Measurements from ENCODE around the gene RPS27L. TPM values are rescaled to one million over a fixed set of nuclear protein-coding genes. Genes with fewer than 3 reads are reported as not detected.

Gene RPS27L
- total and polyA plus RNA-seq, 7 experiments from 2014 or later, result 38.7 to 248 (median 111) TPM

DNA sequence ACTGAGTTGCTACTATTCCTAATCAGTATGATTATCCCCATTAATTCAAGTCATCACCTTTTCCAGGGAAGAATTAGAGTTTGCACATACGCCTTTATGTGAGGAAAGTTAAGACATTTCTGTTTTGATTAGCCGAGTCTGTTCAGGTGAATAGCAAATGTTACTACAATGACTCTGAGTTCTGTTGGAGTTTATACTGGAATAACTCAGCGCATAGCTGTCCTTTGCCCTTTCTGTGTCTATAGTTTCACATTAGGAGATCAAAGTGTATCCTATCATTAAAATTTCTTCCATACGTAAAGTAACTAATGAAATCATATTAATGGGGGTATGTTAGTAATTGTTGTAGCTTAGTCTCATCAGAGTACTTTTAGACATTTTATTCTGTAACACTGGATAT, 37.0 kb upstream of the RPS27L start:
- H3K27me3 Mint-ChIP-seq, result no peaks in the 10 kb centered on the region
- Histone ChIP-seq H3K36me3 (ENCODE audit: control insufficient read depth in 2 of 3, insufficient read depth in 3 of 3, low read length in 3 of 3) (peaks cover 0 to 8% (median 0%) of the 10 kb centered on the region in 3 experiments), H3K4me1 (ENCODE audit: control insufficient read depth in 2 of 2, insufficient read depth in 2 of 2, low read length in 2 of 2) (peaks cover 67 to 78% of the 10 kb centered on the region in 2 donors), H3K27me3 (ENCODE audit: control insufficient read depth in 2 of 2, insufficient read depth in 2 of 2, low read length in 2 of 2) (no peaks in the 10 kb centered on the region), H3K4me3 (ENCODE audit: low read length) (peak overlapping the region; percentile 14), H3K9me3 (ENCODE audit: control insufficient read depth in 2 of 3, low read length in 3 of 3) (no peaks in the 10 kb centered on the region), H3K27ac (ENCODE audit: low read depth, low read length) (peak overlapping the region; percentile 99)
- intact Hi-C loops (cut with micrococcal nuclease), result loop anchor here (1.0 to 5.0 kb wide), 4 partner anchors 16 to 1108 kb away; no protein-coding TSS in a partner anchor
- peaks cover 0 to 39% (median 4%) of the 10 kb centered on the region in 5 donors for H3K36me3 Mint-ChIP-seq
- ChIA-PET CTCF (interaction anchor here (0.6 to 2.1 kb wide), 3 partner anchors 36 to 93 kb away, joined by 3 to 5 read pairs (median 3); no protein-coding TSS in a partner anchor), POLR2A (interaction anchor here (0.6 to 4.3 kb wide), 14 partner anchors 17 to 311 kb away, joined by 3 to 52 read pairs (median 4); partner anchors contain the start of genes APH1B and RPS27L)
- DNase-seq, result no peak
- H3K9me3 Mint-ChIP-seq, result peaks cover 0 to 2% (median 0%) of the 10 kb centered on the region in 11 donors
- peak overlapping the region; percentile 84 to 99 (median 94) for H3K27ac Mint-ChIP-seq
- no peak for ATAC-seq
- H3K4me1 Mint-ChIP-seq, result peaks cover 70 to 94% (median 84%) of the 10 kb centered on the region in 7 donors
- H3K4me3 Mint-ChIP-seq, result peak overlapping the region; percentile 81 to 99 (median 91)

- Histone ChIP-seq H3K4me3 (ENCODE audit: low read length) (peak overlapping the region; percentile 37), H3K36me3 (ENCODE audit: control insufficient read depth in 2 of 3, insufficient read depth in 3 of 3, low read length in 3 of 3) (peaks cover 0 to 8% (median 0%) of the 10 kb centered on the region in 3 experiments), H3K9me3 (ENCODE audit: control insufficient read depth in 2 of 3, low read length in 3 of 3) (no peaks in the 10 kb centered on the region), H3K4me1 (ENCODE audit: control insufficient read depth in 2 of 2, insufficient read depth in 2 of 2, low read length in 2 of 2) (peaks cover 54 to 73% of the 10 kb centered on the region in 2 donors), H3K27ac (ENCODE audit: low read depth, low read length) (peak overlapping the region; percentile 99), H3K27me3 (ENCODE audit: control insufficient read depth in 2 of 2, insufficient read depth in 2 of 2, low read length in 2 of 2) (no peaks in the 10 kb centered on the region)
- Mint-ChIP-seq H3K27ac (peak overlapping the region; percentile 84 to 99 (median 96)), H3K36me3 (peaks cover 0 to 34% (median 3%) of the 10 kb centered on the region in 5 donors), H3K4me3 (peak overlapping the region; percentile 79 to 99 (median 97)), H3K4me1 (peaks cover 65 to 90% (median 77%) of the 10 kb centered on the region in 7 donors), H3K27me3 (no peaks in the 10 kb centered on the region), H3K9me3 (peaks cover 0 to 2% (median 0%) of the 10 kb centered on the region in 11 donors)
- DNase-seq, result no peak
- ChIA-PET POLR2A (interaction anchor here (0.6 to 4.3 kb wide), 25 partner anchors 10 to 313 kb away, joined by 3 to 52 read pairs (median 6); partner anchors contain the start of genes APH1B and RPS27L), CTCF (interaction anchor here (1.1 to 2.2 kb wide), 8 partner anchors 9 to 82 kb away, joined by 3 to 8 read pairs (median 6); no protein-coding TSS in a partner anchor)
- ATAC-seq, result no peak
- intact Hi-C loops (cut with micrococcal nuclease), result loop anchor here (1.0 to 5.0 kb wide), 12 partner anchors 8 to 1110 kb away; partner anchors contain the start of genes APH1B (in 1 of the 2) and RPS27L (in 1 of the 2)
Observed at GRCh38 chr15:63192619-63193206, 35.4 kb upstream of the RPS27L start.

DNA sequence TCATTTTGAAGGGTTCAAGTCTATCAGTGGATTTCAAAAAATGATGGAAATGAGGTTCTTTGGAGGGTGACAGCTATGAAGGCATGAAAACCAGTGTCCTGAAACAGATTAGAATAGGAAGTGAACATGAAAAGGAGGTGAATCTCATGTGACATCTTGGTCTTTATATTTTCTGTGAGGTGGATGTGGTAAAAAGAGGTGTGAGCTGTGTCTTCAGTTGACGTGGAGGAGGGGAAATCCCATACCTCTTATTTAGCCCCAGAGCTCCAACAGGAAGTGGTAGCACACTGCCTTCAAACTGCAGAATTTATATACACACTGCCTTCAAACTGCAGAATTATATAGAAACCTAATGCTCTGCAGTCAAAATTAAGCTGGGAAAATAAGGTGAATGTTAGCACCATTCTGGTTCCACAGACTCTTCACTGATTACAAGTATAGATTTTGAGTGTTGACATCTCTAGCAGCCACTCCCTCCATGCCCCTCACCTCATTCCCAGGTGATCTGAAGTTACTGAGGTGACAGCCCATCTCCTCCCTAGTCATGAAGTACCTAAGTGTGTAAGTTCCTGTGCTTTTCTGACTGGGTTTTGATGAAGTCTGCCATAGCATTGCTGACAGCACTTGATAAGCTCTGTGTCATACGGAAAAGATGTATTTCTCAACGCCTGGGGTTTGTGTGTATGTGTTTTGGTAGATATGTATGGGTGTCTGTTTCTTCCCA, 34.8 kb upstream of the RPS27L start:
- intact Hi-C loops (cut with micrococcal nuclease), result loop anchor here (1.0 to 5.0 kb wide), 13 partner anchors 8 to 1110 kb away; partner anchors contain the start of genes APH1B (in 1 of the 2), RPS27L (in 1 of the 2) and SNX1 (in 1 of the 2)
- DNase-seq (peak in 8 of 9 donors; percentile 34 to 93 (median 90)), ATAC-seq (peak; percentile 79)
- Mint-ChIP-seq H3K27me3 (no peaks in the 10 kb centered on the region), H3K27ac (peak overlapping the region; percentile 84 to 99 (median 96)), H3K4me1 (peaks cover 60 to 83% (median 73%) of the 10 kb centered on the region in 7 donors), H3K9me3 (peaks cover 0 to 2% (median 0%) of the 10 kb centered on the region in 11 donors), H3K36me3 (peaks cover 0 to 31% (median 0%) of the 10 kb centered on the region in 5 donors), H3K4me3 (peak overlapping the region; percentile 79 to 99 (median 97))
- no peaks in the 10 kb centered on the region for H3K9me3 ChIP-seq (ENCODE audit: control insufficient read depth in 2 of 3, low read length in 3 of 3)
- peaks cover 50 to 67% of the 10 kb centered on the region in 2 donors for H3K4me1 ChIP-seq (ENCODE audit: control insufficient read depth in 2 of 2, insufficient read depth in 2 of 2, low read length in 2 of 2)
- H3K36me3 ChIP-seq (ENCODE audit: control insufficient read depth in 2 of 3, insufficient read depth in 3 of 3, low read length in 3 of 3), result peaks cover 0 to 8% (median 0%) of the 10 kb centered on the region in 3 experiments
- ChIA-PET POLR2A (interaction anchor here (0.6 to 4.3 kb wide), 37 partner anchors 10 to 517 kb away, joined by 3 to 52 read pairs (median 5); partner anchors contain the start of genes APH1B and RPS27L), CTCF (interaction anchor here (0.7 to 2.2 kb wide), 13 partner anchors 9 to 85 kb away, joined by 3 to 9 read pairs (median 4); partner anchors contain the start of genes APH1B and RPS27L)
- H3K27me3 ChIP-seq (ENCODE audit: control insufficient read depth in 2 of 2, insufficient read depth in 2 of 2, low read length in 2 of 2), result no peaks in the 10 kb centered on the region
- peak overlapping the region; percentile 86 for H3K4me3 ChIP-seq (ENCODE audit: low read length)
- H3K27ac ChIP-seq (ENCODE audit: low read depth, low read length), result peak overlapping the region; percentile 99

DNA sequence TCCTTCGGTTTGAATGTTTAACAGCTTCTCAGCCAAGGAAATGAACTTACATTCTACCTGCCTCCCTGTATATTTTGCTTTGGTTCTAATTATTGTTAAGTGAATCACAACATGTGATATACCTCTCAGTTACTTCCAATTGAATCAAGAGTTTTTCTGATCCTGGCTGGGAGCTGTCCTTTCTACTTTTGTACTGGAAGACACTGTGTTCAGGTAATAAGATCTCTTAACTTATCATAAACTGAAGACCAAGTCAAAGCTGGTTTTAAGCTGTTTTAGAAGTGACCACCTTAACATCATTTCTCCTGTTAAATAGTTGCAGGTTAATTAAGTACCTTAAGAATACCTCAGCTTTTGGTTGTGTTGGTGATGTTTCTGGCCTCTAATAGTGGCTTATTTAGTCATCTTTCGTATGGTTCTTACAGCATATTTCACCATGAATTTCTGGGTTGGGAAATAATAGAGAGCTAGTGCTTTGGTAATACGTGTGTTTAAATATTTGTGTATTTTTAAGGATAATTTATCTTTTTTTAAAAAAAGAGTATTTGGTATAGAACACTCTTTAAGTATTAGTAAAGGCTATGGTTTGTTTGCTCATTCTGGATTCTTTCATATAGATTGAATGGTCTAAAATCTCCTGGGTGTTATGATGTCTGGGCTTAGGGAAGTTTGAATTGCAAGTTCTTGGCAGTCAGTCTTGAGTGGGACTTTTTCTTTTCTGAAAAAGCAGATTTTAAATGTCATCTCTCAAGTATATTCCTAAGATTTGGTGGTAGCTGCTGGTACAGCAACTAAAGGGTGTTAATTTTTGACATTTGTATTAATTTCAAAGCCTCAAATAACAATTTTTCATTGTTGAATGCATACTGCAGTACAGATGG, 33.7 kb upstream of the RPS27L start:
- peaks cover 53 to 73% (median 65%) of the 10 kb centered on the region in 7 donors for H3K4me1 Mint-ChIP-seq
- H3K4me1 ChIP-seq (ENCODE audit: control insufficient read depth in 2 of 2, insufficient read depth in 2 of 2, low read length in 2 of 2), result peaks cover 40 to 58% of the 10 kb centered on the region in 2 donors
- CTCF ChIA-PET, result interaction anchor here (0.6 to 2.2 kb wide), 11 partner anchors 11 to 86 kb away, joined by 3 to 9 read pairs (median 4); partner anchors contain the start of genes APH1B and RPS27L

GRCh38 chr15:63189941-63190768, 32.9 kb upstream of the RPS27L start:
- no peaks in the 10 kb centered on the region for H3K27me3 ChIP-seq (ENCODE audit: control insufficient read depth in 2 of 2, insufficient read depth in 2 of 2, low read length in 2 of 2)
- Mint-ChIP-seq H3K36me3 (peaks cover 0 to 22% (median 0%) of the 10 kb centered on the region in 5 donors), H3K4me3 (peak overlapping the region; percentile 92 to 99 (median 97)), H3K27me3 (peaks cover 0 to 3% (median 0%) of the 10 kb centered on the region in 5 donors), H3K4me1 (peaks cover 45 to 64% (median 58%) of the 10 kb centered on the region in 7 donors), H3K9me3 (peaks cover 0 to 2% (median 0%) of the 10 kb centered on the region in 11 donors), H3K27ac (peak overlapping the region; percentile 84 to 98 (median 94))
- ChIA-PET POLR2A (interaction anchor here (1.2 to 4.3 kb wide), 9 partner anchors 12 to 86 kb away, joined by 3 to 52 read pairs (median 7); partner anchors contain the start of genes APH1B and RPS27L), CTCF (interaction anchor here (0.6 to 1.7 kb wide), 3 partner anchors 13 to 71 kb away, joined by 3 to 9 read pairs (median 3); no protein-coding TSS in a partner anchor)
- H3K27ac ChIP-seq (ENCODE audit: low read depth, low read length), result peak overlapping the region; percentile 99
- peak in 2 of 9 donors; percentile 13 to 22 for DNase-seq
- H3K9me3 ChIP-seq (ENCODE audit: control insufficient read depth in 2 of 3, low read length in 3 of 3), result no peaks in the 10 kb centered on the region
- H3K4me1 ChIP-seq (ENCODE audit: control insufficient read depth in 2 of 2, insufficient read depth in 2 of 2, low read length in 2 of 2), result peaks cover 32 to 50% of the 10 kb centered on the region in 2 donors
- intact Hi-C loops (cut with micrococcal nuclease), result loop anchor here (1.0 to 5.0 kb wide), 10 partner anchors 33 to 1112 kb away; partner anchors contain the start of genes APH1B (in 2 of the 2), LACTB (in 2 of the 2), RPS27L (in 1 of the 2) and SNX1 (in 1 of the 2)
- H3K36me3 ChIP-seq (ENCODE audit: control insufficient read depth in 2 of 3, insufficient read depth in 3 of 3, low read length in 3 of 3), result peaks cover 0 to 8% (median 0%) of the 10 kb centered on the region in 3 experiments
- peak overlapping the region; percentile 86 for H3K4me3 ChIP-seq (ENCODE audit: low read length)
- ATAC-seq, result no peak

More for the DNA sequence above, 33.7 kb upstream of the RPS27L start:
- Mint-ChIP-seq H3K27me3 (peaks cover 0 to 2% (median 0%) of the 10 kb centered on the region in 5 donors), H3K36me3 (peaks cover 0 to 27% (median 0%) of the 10 kb centered on the region in 5 donors), H3K4me3 (peak overlapping the region; percentile 92 to 99 (median 97)), H3K27ac (peak overlapping the region; percentile 84 to 99 (median 96)), H3K9me3 (peaks cover 0 to 2% (median 0%) of the 10 kb centered on the region in 11 donors)
- no peaks in the 10 kb centered on the region for H3K27me3 ChIP-seq (ENCODE audit: control insufficient read depth in 2 of 2, insufficient read depth in 2 of 2, low read length in 2 of 2)
- DNase-seq, result no peak
- H3K9me3 ChIP-seq (ENCODE audit: control insufficient read depth in 2 of 3, low read length in 3 of 3), result no peaks in the 10 kb centered on the region
- intact Hi-C loops (cut with micrococcal nuclease), result loop anchor here (2.0 to 5.0 kb wide), 3 partner anchors 411 to 1111 kb away; partner anchors contain the start of gene SNX1 (in 1 of the 2)
- ATAC-seq, result no peak
- POLR2A ChIA-PET, result interaction anchor here (0.7 to 4.3 kb wide), 25 partner anchors 11 to 518 kb away, joined by 3 to 52 read pairs (median 5); partner anchors contain the start of genes APH1B and RPS27L
- peak overlapping the region; percentile 86 for H3K4me3 ChIP-seq (ENCODE audit: low read length)
- peaks cover 0 to 8% (median 0%) of the 10 kb centered on the region in 3 experiments for H3K36me3 ChIP-seq (ENCODE audit: control insufficient read depth in 2 of 3, insufficient read depth in 3 of 3, low read length in 3 of 3)
- peak overlapping the region; percentile 99 for H3K27ac ChIP-seq (ENCODE audit: low read depth, low read length)

Measured in naive thymus-derived CD4-positive, alpha-beta T cell (primary cell).